ENCODE results near the gene ANKRD23.
A peak's percentile ranks its signal among the peaks of the same experiment; 100 is the strongest.

ANKRD23 gene

GRCh38 chr2:96860065-96861029, 16.5 kb upstream of the ANKRD23 start:
- H3K9me3 Mint-ChIP-seq = no peaks in the 10 kb centered on the region
- ATAC-seq (no peak), DNase-seq (ENCODE audit: low spot score in 2 of 2) (no peak)
- H3K27ac Mint-ChIP-seq = peak overlapping the region; percentile 77
- H3K36me3 Mint-ChIP-seq = peaks cover 55% of the 10 kb centered on the region
- peaks cover 41% of the 10 kb centered on the region for H3K4me1 Mint-ChIP-seq
- no peak overlapping the region for H3K4me3 Mint-ChIP-seq

GRCh38 chr2:96859681-96860064, 15.9 kb upstream of the ANKRD23 start:
- ATAC-seq (no peak), DNase-seq (ENCODE audit: low spot score in 2 of 2) (no peak)
- Mint-ChIP-seq H3K4me3 (peak overlapping the region; percentile 73), H3K9me3 (no peaks in the 10 kb centered on the region), H3K4me1 (peaks cover 47% of the 10 kb centered on the region), H3K36me3 (peaks cover 51% of the 10 kb centered on the region), H3K27ac (peak overlapping the region; percentile 77)

GRCh38 chr2:96859099-96859649, 15.4 kb upstream of the ANKRD23 start:
- peak overlapping the region; percentile 77 for H3K27ac Mint-ChIP-seq
- H3K4me3 Mint-ChIP-seq = peak overlapping the region; percentile 73
- DNase-seq (ENCODE audit: low spot score in 2 of 2) = peak in 1 of 2 donors; percentile 50
- no peaks in the 10 kb centered on the region for H3K9me3 Mint-ChIP-seq
- no peak for ATAC-seq
- H3K36me3 Mint-ChIP-seq = peaks cover 51% of the 10 kb centered on the region
- H3K4me1 Mint-ChIP-seq = peaks cover 48% of the 10 kb centered on the region

- peaks cover 55% of the 10 kb centered on the region for H3K36me3 Mint-ChIP-seq
- ATAC-seq (peak; percentile 95), DNase-seq (ENCODE audit: low spot score in 2 of 2) (peak; percentile 97 to 99)
- H3K4me1 Mint-ChIP-seq = peaks cover 43% of the 10 kb centered on the region
- H3K27ac Mint-ChIP-seq = peak within 1 kb of the TSS; percentile 77
- H3K9me3 Mint-ChIP-seq = no peaks in the 10 kb centered on the region
- H3K4me3 Mint-ChIP-seq = peak within 1 kb of the TSS; percentile 73
Observed at GRCh38 chr2:96857667-96858372, 14.0 kb upstream of the ANKRD23 start, which contains the start of gene ANKRD39. TSS of gene ANKRD39 (minus strand) at chr2:96858016. CDS start at chr2:96857987, 29 bp downstream.

- peak in 1 of 2 donors; percentile 71 for DNase-seq (ENCODE audit: low spot score in 2 of 2)
- ATAC-seq = peak; percentile 6
- Mint-ChIP-seq H3K9me3 (no peaks in the 10 kb centered on the region), H3K4me1 (peaks cover 43% of the 10 kb centered on the region), H3K4me3 (peak overlapping the region; percentile 73), H3K36me3 (peaks cover 55% of the 10 kb centered on the region), H3K27ac (peak overlapping the region; percentile 77)
Observed at GRCh38 chr2:96856776-96857666, 13.2 kb upstream of the ANKRD23 start.

- Mint-ChIP-seq H3K27ac (no peak overlapping the region), H3K4me3 (no peak overlapping the region), H3K4me1 (peaks cover 23% of the 10 kb centered on the region), H3K36me3 (peaks cover 65% of the 10 kb centered on the region), H3K9me3 (no peaks in the 10 kb centered on the region)
- no peak for DNase-seq (ENCODE audit: low spot score in 2 of 2)
- ATAC-seq = no peak
Observed at GRCh38 chr2:96853321-96853720, 9.5 kb upstream of the ANKRD23 start.

DNA sequence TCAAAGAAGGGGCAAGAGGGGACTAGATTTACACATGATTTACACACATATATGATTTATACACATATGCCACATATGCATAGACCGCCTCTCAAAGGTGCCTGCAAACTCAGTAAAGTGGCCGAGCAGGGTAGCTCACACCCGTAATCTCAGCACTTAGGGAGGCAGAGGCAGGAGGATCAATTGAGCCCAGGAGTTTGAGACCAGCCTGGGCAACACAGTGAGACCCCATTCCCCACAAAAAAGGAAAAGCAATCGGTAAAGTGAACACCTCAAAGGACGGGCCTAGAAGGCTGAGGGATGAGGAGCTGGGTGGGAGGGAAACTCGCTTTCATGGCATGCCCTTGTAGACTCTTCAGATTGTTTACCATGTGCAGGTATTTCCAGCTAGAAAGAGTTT, 8.8 kb upstream of the ANKRD23 start:
- H3K4me3 Mint-ChIP-seq = no peak overlapping the region
- DNase-seq (ENCODE audit: low spot score in 2 of 2) (no peak), ATAC-seq (no peak)
- H3K27ac Mint-ChIP-seq = no peak overlapping the region
- H3K9me3 Mint-ChIP-seq = no peaks in the 10 kb centered on the region
- H3K4me1 Mint-ChIP-seq = peaks cover 23% of the 10 kb centered on the region
- H3K36me3 Mint-ChIP-seq = peaks cover 71% of the 10 kb centered on the region

- Mint-ChIP-seq H3K27ac (peak overlapping the region; percentile 12), H3K9me3 (no peaks in the 10 kb centered on the region)
Observed at GRCh38 chr2:96848264-96848663, 4.4 kb upstream of the ANKRD23 start.

DNA sequence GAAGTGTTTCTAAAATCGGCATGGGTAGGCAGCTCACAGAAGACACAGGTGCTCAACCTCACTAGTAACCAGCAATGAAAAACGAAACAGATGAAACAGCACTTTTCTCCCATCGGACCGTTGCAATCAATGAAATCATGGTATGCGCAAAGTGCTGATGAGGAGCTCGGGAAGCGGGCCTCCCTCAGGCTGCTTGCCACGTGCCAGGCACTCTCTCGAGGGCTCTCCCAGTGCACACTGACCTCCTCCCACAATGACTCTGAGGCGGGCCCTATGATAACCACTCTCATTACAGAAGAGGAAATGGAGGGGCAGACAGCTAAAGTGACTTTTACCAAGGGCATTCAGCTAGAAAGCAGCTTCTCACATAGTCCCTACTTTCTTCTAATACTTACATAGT, 3.8 kb upstream of the ANKRD23 start:
- Mint-ChIP-seq H3K27ac (peak overlapping the region; percentile 12), H3K4me3 (no peak overlapping the region), H3K4me1 (peaks cover 7% of the 10 kb centered on the region), H3K36me3 (peaks cover 89% of the 10 kb centered on the region), H3K9me3 (no peaks in the 10 kb centered on the region)
- DNase-seq (ENCODE audit: low spot score in 2 of 2) = no peak
- ATAC-seq = no peak

More at GRCh38 chr2:96848264-96848663, 4.4 kb upstream of the ANKRD23 start:
- no peak for ATAC-seq
- DNase-seq (ENCODE audit: low spot score in 2 of 2) = no peak
- Mint-ChIP-seq H3K4me1 (peaks cover 3% of the 10 kb centered on the region), H3K36me3 (peaks cover 95% of the 10 kb centered on the region), H3K4me3 (no peak overlapping the region)

GRCh38 chr2:96846825-96847224, 3.0 kb upstream of the ANKRD23 start:
- peaks cover 13% of the 10 kb centered on the region for H3K4me1 Mint-ChIP-seq
- peak overlapping the region; percentile 12 for H3K27ac Mint-ChIP-seq
- peaks cover 81% of the 10 kb centered on the region for H3K36me3 Mint-ChIP-seq
- DNase-seq (ENCODE audit: low spot score in 2 of 2) (no peak), ATAC-seq (no peak)
- H3K4me3 Mint-ChIP-seq = no peak overlapping the region
- no peaks in the 10 kb centered on the region for H3K9me3 Mint-ChIP-seq

DNA sequence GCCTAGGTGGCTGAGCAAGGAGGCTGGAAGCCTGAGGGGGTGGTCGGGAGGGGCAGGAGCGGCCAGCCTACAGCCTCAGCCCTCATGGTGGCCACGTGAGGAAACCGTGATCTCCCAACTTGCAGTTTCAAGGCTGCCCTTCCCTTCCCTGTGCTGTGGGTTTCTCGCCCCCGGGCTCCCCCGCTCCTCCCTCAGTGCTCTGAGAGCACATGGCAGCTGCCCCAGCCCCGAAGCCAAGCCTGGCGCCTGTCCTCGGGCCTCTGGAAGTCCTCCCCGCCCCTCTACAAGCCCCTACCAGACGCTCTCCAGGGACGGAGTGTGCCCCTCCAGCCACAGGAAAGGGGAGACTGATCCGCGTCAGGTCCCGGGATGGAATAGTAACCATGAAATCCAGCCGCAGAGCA, 586 bp upstream of the ANKRD23 start:
- Mint-ChIP-seq H3K4me3 (no peak overlapping the region), H3K9me3 (no peaks in the 10 kb centered on the region), H3K36me3 (peaks cover 69% of the 10 kb centered on the region), H3K27ac (peak overlapping the region; percentile 73), H3K4me1 (peaks cover 28% of the 10 kb centered on the region)
- no peak for DNase-seq (ENCODE audit: low spot score in 2 of 2)
- ATAC-seq = no peak

DNA sequence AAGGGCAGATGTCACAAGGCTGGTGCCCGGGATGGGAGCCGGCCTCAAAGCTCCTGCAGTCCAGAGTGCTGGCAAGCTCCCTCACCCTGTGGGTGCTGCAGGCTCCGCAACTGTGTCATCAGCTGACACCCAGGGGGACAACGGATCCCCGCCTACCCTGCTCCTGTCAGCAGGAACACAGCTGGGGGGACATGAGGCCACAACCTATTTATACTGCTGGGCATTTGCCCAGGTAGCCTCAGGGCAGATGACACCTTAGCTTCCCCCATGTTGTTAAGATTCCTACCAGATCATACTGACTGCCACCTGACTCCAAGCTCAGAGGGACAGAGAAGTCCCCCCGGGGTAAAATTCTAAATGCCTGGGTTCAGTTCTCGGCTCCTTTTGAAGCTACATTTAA, 1.2 kb downstream of the ANKRD23 start:
- DNase-seq (ENCODE audit: low spot score in 2 of 2) = no peak
- ATAC-seq = no peak
- peaks cover 33% of the 10 kb centered on the region for H3K4me1 Mint-ChIP-seq
- peaks cover 57% of the 10 kb centered on the region for H3K36me3 Mint-ChIP-seq
- H3K27ac Mint-ChIP-seq = peak overlapping the region; percentile 73
- H3K4me3 Mint-ChIP-seq = no peak overlapping the region
- H3K9me3 Mint-ChIP-seq = no peaks in the 10 kb centered on the region

- no peaks in the 10 kb centered on the region for H3K9me3 Mint-ChIP-seq
Observed at GRCh38 chr2:96841701-96842495, 1.9 kb downstream of the ANKRD23 start.

More at GRCh38 chr2:96841701-96842495, 1.9 kb downstream of the ANKRD23 start:
- Mint-ChIP-seq H3K36me3 (peaks cover 54% of the 10 kb centered on the region), H3K4me3 (no peak overlapping the region), H3K4me1 (peaks cover 33% of the 10 kb centered on the region), H3K27ac (peak overlapping the region; percentile 16)
- DNase-seq (ENCODE audit: low spot score in 2 of 2) (no peak), ATAC-seq (no peak)
